Measurements from ENCODE around the gene LTB4R2.

Gene LTB4R2, protein sequence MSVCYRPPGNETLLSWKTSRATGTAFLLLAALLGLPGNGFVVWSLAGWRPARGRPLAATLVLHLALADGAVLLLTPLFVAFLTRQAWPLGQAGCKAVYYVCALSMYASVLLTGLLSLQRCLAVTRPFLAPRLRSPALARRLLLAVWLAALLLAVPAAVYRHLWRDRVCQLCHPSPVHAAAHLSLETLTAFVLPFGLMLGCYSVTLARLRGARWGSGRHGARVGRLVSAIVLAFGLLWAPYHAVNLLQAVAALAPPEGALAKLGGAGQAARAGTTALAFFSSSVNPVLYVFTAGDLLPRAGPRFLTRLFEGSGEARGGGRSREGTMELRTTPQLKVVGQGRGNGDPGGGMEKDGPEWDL

DNA sequence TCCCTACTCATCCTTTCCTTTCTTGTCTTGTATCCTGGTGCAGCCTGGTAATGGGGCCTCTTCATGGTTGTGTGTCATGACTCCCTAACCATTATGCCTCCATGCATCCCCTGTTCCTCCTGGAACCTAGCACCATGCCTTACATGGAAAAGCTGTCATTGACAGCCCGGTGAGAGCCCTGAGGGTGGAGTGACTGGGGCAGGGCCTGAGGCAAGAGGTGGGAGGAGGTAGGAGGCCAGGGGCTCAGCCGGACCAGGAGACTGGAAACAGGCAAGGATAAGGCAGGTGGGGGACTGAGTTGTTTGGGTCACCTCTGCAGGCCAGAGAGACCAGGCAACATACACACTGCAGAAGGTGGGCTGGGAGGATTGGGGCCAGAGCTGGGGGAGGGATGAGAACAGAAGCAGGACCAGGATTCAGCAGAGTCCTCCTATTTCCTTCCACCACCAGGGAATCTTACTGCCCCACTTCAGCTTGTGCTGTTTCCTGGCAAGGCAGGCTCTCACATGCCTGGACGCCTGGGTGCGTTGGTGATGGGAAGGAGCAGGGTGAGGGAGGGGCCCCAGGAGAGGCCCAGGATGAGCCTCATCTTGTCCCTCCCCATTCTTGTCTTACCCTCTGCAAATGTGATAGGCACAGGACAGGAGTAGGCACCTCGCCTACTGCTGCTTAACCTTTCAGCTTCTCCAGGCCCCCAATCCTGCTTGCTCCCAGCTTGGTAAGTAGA lies at the start of gene LTB4R2:
Gene LTB4R2 (plus strand): TSS at position 603 of the 727 bp plus-strand sequence. CDS start 525 bp downstream, outside the sequence.
- H3K4me3 ChIP-seq (ENCODE audit: low read depth in 1 of 5, low read length in 5 of 5), result peak within 1 kb of the TSS; percentile 54 to 71 (median 67)
- peak within 1 kb of the TSS; percentile 74 for H3K27ac ChIP-seq (ENCODE audit: low read depth, low read length)
- peak within 1 kb of the TSS in 4 of 5 donors; percentile 45 to 79 (median 62) for H3K9ac ChIP-seq (ENCODE audit: low read length in 5 of 5)
- peaks cover 17 to 70% (median 59%) of the 10 kb centered on the region in 5 donors for H3K4me1 ChIP-seq (ENCODE audit: control insufficient read depth in 5 of 5, insufficient read depth in 5 of 5, low read length in 5 of 5)
- peaks cover 5 to 31% (median 30%) of the 10 kb centered on the region in 5 donors for H3K36me3 ChIP-seq (ENCODE audit: control insufficient read depth in 5 of 5, insufficient read depth in 5 of 5, low read length in 5 of 5)
- no peaks in the 10 kb centered on the region for H3K9me3 ChIP-seq (ENCODE audit: control insufficient read depth in 5 of 5, low read length in 5 of 5)
- H3K27me3 ChIP-seq (ENCODE audit: control insufficient read depth in 5 of 5, insufficient read depth in 4 of 5, low read length in 5 of 5), result no peaks in the 10 kb centered on the region

DNA sequence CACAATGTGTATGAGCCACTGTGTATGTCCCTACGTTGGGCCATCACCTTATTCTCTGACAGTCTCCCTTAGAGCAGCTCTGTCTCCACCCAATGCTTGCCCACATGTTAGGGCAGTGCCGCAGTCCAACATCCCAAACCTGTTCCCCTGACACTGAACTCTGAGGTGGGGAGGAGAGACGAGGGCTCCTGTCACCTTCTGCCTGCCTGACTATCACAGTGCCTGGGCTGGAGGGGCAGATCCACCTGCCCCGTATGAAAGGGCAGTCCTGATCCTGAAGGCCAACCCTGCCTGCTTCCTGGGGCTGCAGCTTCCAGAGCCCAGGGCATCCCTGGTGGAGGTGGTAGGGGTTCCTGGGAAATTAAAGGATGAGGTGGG lies 49.2 kb upstream of the LTB4R2 start:
- no peaks in the 10 kb centered on the region for H3K9me3 ChIP-seq (ENCODE audit: control insufficient read depth in 5 of 5, low read length in 5 of 5)
- H3K27me3 ChIP-seq (ENCODE audit: control insufficient read depth in 5 of 5, insufficient read depth in 4 of 5, low read length in 5 of 5), result no peaks in the 10 kb centered on the region
- H3K4me3 ChIP-seq (ENCODE audit: low read depth in 1 of 5, low read length in 5 of 5), result no peak overlapping the region
- H3K36me3 ChIP-seq (ENCODE audit: control insufficient read depth in 5 of 5, insufficient read depth in 5 of 5, low read length in 5 of 5), result peaks cover 0 to 17% (median 9%) of the 10 kb centered on the region in 5 donors
- no peak overlapping the region for H3K9ac ChIP-seq (ENCODE audit: low read length in 5 of 5)
- H3K27ac ChIP-seq (ENCODE audit: low read depth, low read length), result no peak overlapping the region
- H3K4me1 ChIP-seq (ENCODE audit: control insufficient read depth in 5 of 5, insufficient read depth in 5 of 5, low read length in 5 of 5), result peaks cover 0 to 33% (median 25%) of the 10 kb centered on the region in 5 donors

DNA sequence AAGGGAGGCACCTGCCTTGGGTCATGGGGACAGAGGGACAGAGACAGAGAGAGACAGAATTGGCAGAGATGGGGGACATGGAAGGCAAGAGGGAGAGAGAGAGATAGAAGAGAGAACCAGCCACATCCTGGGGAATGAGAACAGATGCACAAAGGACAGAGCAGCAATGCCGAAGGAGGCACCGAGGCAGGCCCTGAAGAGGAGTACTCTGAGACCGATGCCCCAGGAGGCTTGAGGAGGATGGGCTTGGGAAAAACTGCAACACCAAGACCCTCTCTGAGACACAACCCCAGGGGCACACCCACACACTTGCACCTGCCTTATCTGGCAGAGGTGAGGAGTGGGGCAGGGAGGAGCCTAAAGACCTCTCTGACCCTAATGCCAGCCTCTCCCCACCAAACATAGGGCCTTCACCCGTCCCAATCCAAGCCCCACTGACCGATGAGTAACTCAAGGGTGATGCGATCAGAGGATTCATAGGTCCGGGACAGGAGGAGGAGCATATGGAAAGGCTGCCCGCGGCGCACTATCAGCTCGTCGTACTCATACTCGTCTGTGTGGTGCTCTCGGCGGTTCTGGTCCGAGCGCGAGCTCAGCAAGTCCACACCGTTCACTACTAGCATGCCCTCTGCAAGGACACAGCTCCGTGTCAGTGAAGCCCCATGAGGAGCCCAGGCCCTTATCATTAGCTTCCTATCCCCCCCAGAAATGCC lies 48.5 kb upstream of the LTB4R2 start:
- Histone ChIP-seq H3K36me3 (ENCODE audit: control insufficient read depth in 5 of 5, insufficient read depth in 5 of 5, low read length in 5 of 5) (peaks cover 0 to 23% (median 16%) of the 10 kb centered on the region in 5 donors), H3K4me1 (ENCODE audit: control insufficient read depth in 5 of 5, insufficient read depth in 5 of 5, low read length in 5 of 5) (peaks cover 0 to 26% (median 19%) of the 10 kb centered on the region in 5 donors), H3K27ac (ENCODE audit: low read depth, low read length) (no peak overlapping the region), H3K9me3 (ENCODE audit: control insufficient read depth in 5 of 5, low read length in 5 of 5) (no peaks in the 10 kb centered on the region), H3K9ac (ENCODE audit: low read length in 5 of 5) (no peak overlapping the region), H3K27me3 (ENCODE audit: control insufficient read depth in 5 of 5, insufficient read depth in 4 of 5, low read length in 5 of 5) (no peaks in the 10 kb centered on the region), H3K4me3 (ENCODE audit: low read depth in 1 of 5, low read length in 5 of 5) (no peak overlapping the region)

DNA sequence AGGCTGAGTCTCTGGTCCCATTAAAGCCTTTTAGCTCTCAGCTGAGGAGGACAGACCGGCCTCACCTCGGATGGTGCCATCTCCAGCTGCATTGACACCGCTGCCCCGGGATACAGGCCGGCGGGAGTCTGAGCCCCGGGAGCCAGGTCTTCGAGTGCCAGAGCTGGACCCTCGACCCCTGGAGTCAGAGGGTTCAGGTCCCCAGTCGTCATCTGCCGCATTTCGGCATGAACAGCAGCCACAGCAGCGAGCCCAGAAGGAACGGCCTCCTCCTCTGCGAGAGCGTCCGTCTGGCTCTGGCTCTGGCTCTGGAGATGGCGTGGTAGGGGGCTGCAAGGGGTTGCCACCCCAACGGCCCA lies 48.0 kb upstream of the LTB4R2 start:
- no peak overlapping the region for H3K27ac ChIP-seq (ENCODE audit: low read depth, low read length)
- H3K4me1 ChIP-seq (ENCODE audit: control insufficient read depth in 5 of 5, insufficient read depth in 5 of 5, low read length in 5 of 5), result peaks cover 0 to 21% (median 13%) of the 10 kb centered on the region in 5 donors
- peaks cover 0 to 28% (median 21%) of the 10 kb centered on the region in 5 donors for H3K36me3 ChIP-seq (ENCODE audit: control insufficient read depth in 5 of 5, insufficient read depth in 5 of 5, low read length in 5 of 5)
- H3K9ac ChIP-seq (ENCODE audit: low read length in 5 of 5), result no peak overlapping the region
- no peak overlapping the region for H3K4me3 ChIP-seq (ENCODE audit: low read depth in 1 of 5, low read length in 5 of 5)
- no peaks in the 10 kb centered on the region for H3K27me3 ChIP-seq (ENCODE audit: control insufficient read depth in 5 of 5, insufficient read depth in 4 of 5, low read length in 5 of 5)
- no peaks in the 10 kb centered on the region for H3K9me3 ChIP-seq (ENCODE audit: control insufficient read depth in 5 of 5, low read length in 5 of 5)

DNA sequence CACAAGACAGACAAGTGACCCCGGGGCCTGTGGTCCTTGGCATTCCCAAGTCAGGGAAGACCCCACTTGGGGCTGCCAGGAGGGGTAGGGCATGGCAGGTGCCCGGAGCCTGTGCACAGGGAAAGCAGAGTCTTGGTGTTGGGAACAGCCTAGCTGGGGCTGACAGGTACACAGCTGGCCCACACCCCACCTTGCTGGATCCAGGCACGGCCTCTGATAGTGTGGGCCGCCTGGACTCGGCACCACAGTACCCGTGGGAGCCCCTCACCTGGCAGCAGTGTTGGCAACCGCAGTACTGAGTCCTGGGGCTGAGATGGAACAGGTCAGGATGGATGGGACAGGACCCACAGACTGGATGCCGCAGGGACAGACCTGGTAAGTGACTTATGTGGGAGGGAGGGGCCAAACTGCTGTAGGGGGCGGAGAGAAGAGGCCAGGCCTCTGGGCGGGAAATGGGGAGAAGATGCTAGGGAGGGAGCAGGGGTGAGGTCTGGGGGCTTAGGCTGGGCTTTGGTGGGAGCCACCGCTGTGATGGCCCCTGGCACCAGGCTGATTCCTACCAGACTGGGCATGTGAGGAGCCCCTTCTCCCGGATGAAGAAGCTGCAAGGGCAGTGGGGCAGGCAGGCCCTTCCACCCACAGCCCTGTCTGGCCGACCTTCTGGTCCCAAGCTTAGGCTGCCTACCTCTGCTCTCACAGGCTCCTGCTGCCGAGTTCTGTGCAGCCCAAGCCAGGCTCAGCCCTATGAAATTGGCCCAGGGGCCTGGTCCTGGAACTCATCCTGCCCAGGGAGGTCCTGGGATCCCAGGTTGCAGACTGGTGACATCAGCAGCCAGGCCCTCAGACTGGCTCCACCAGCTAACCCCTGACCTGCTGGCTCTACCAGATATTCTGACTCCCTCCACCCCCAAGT lies 46.9 kb upstream of the LTB4R2 start, which contains the start of gene TGM1:
Gene TGM1 (minus strand): TSS at position 357 of the 913 bp plus-strand sequence. CDS start 825 bp downstream, outside the sequence.
- Histone ChIP-seq H3K27me3 (ENCODE audit: control insufficient read depth in 5 of 5, insufficient read depth in 4 of 5, low read length in 5 of 5) (no peaks in the 10 kb centered on the region), H3K4me1 (ENCODE audit: control insufficient read depth in 5 of 5, insufficient read depth in 5 of 5, low read length in 5 of 5) (peaks cover 0 to 16% (median 10%) of the 10 kb centered on the region in 5 donors), H3K36me3 (ENCODE audit: control insufficient read depth in 5 of 5, insufficient read depth in 5 of 5, low read length in 5 of 5) (peaks cover 0 to 40% (median 31%) of the 10 kb centered on the region in 5 donors)

DNA sequence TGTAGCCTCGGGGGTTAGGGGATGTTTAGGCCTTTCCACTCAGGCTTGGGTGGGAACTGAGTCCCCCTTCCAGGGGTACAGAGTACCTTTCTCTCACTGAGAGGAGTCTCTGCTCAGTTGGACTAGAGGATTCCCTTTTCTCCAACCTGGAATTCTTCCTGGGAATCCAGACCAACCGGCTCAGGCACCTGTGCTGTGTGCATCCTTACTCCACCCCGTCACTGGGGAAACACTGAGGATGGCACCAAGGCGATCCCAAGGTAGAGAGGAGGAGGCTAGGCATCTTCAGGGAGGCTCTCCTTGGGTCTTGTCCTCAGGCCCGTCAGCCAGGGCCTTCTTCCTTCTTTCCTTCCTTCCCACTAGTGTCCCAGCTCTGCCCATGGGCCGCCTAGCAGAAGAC lies 46.1 kb upstream of the LTB4R2 start:
- Histone ChIP-seq H3K36me3 (ENCODE audit: control insufficient read depth in 5 of 5, insufficient read depth in 5 of 5, low read length in 5 of 5) (peaks cover 0 to 47% (median 38%) of the 10 kb centered on the region in 5 donors), H3K27me3 (ENCODE audit: control insufficient read depth in 5 of 5, insufficient read depth in 4 of 5, low read length in 5 of 5) (no peaks in the 10 kb centered on the region), H3K9ac (ENCODE audit: low read length in 5 of 5) (no peak overlapping the region), H3K9me3 (ENCODE audit: control insufficient read depth in 5 of 5, low read length in 5 of 5) (no peaks in the 10 kb centered on the region), H3K27ac (ENCODE audit: low read depth, low read length) (no peak overlapping the region), H3K4me1 (ENCODE audit: control insufficient read depth in 5 of 5, insufficient read depth in 5 of 5, low read length in 5 of 5) (peaks cover 0 to 11% (median 8%) of the 10 kb centered on the region in 5 donors), H3K4me3 (ENCODE audit: low read depth in 1 of 5, low read length in 5 of 5) (no peak overlapping the region)

More for the DNA sequence above, 46.9 kb upstream of the LTB4R2 start, which contains the start of gene TGM1:
- Histone ChIP-seq H3K9me3 (ENCODE audit: control insufficient read depth in 5 of 5, low read length in 5 of 5) (no peaks in the 10 kb centered on the region), H3K27ac (ENCODE audit: low read depth, low read length) (no peak within 1 kb of the TSS), H3K9ac (ENCODE audit: low read length in 5 of 5) (no peak within 1 kb of the TSS), H3K4me3 (ENCODE audit: low read depth in 1 of 5, low read length in 5 of 5) (no peak within 1 kb of the TSS)

DNA sequence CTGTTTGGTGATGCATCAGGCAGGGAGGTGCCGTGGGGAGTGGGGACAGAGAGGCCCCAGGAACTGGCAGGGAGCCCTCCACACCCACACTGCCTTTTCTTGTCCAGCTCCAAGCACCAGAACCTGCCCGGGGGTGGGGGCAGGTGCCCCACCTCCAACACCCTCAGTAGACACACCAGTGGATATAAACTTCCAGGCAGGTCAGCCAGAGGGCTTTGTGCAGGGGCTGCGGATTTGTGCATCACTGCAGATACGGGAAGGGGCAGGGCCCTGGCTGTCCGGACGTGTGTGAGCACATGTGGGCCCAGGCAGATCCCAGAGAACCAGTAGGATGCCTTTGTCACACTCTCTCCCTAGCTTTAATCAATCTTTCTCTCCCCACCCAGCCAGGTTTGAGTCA lies 45.6 kb upstream of the LTB4R2 start:
- Histone ChIP-seq H3K27me3 (ENCODE audit: control insufficient read depth in 5 of 5, insufficient read depth in 4 of 5, low read length in 5 of 5) (no peaks in the 10 kb centered on the region), H3K27ac (ENCODE audit: low read depth, low read length) (no peak overlapping the region)

DNA sequence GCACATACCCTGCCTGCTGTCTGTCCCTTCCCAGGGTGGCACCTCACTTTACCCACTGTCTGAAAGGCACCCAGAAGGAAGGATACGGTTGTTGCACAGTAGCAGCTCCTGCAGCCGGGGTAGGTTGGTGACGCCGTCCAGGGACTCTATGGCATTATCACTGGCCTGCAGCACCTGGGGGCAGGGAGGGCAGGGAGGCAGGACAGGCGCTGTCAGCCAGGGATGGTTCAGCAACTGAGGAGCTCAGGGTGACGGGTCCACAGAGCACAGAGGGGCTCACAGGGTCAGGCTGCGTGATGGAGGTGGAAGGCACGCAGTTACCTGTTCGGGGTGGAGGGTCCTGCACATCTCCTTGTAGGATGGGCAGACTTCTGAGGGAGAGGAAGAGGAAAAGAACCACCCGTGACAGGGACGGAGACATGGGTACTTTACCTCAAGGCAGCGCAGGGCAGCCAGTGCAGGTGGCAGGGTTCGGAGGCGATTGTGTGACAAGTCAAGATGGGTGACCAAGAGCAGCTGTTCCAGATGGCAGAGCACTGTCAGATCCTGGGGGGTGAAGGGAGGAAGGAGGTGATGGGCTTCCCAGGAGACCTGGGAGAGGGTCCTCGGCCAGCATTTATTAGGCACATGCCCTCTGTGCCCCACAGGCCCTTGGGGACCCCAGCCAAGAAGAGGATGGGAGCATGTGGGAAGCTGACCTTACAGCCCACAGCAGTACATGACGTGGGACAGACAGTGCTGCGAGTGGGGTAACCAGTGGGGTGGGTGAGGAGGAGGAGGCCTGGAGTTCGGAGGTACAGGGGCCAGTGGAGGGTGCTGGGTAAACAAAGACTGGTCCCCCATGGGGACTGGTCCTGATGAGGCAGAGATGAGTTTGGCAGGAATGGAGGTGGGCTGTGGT lies 43.3 kb upstream of the LTB4R2 start:
- Histone ChIP-seq H3K27me3 (ENCODE audit: control insufficient read depth in 5 of 5, insufficient read depth in 4 of 5, low read length in 5 of 5) (no peaks in the 10 kb centered on the region), H3K9ac (ENCODE audit: low read length in 5 of 5) (no peak overlapping the region), H3K4me1 (ENCODE audit: control insufficient read depth in 5 of 5, insufficient read depth in 5 of 5, low read length in 5 of 5) (peaks cover under 1 to 14% (median 9%) of the 10 kb centered on the region in 5 donors), H3K36me3 (ENCODE audit: control insufficient read depth in 5 of 5, insufficient read depth in 5 of 5, low read length in 5 of 5) (peaks cover 0 to 53% (median 47%) of the 10 kb centered on the region in 5 donors), H3K4me3 (ENCODE audit: low read depth in 1 of 5, low read length in 5 of 5) (no peak overlapping the region), H3K27ac (ENCODE audit: low read depth, low read length) (no peak overlapping the region), H3K9me3 (ENCODE audit: control insufficient read depth in 5 of 5, low read length in 5 of 5) (no peaks in the 10 kb centered on the region)

More for the DNA sequence above, 45.6 kb upstream of the LTB4R2 start:
- H3K9me3 ChIP-seq (ENCODE audit: control insufficient read depth in 5 of 5, low read length in 5 of 5), result no peaks in the 10 kb centered on the region
- H3K36me3 ChIP-seq (ENCODE audit: control insufficient read depth in 5 of 5, insufficient read depth in 5 of 5, low read length in 5 of 5), result peaks cover 0 to 52% (median 43%) of the 10 kb centered on the region in 5 donors
- no peak overlapping the region for H3K9ac ChIP-seq (ENCODE audit: low read length in 5 of 5)
- H3K4me3 ChIP-seq (ENCODE audit: low read depth in 1 of 5, low read length in 5 of 5), result no peak overlapping the region
- peaks cover 0 to 7% (median 4%) of the 10 kb centered on the region in 5 donors for H3K4me1 ChIP-seq (ENCODE audit: control insufficient read depth in 5 of 5, insufficient read depth in 5 of 5, low read length in 5 of 5)

Measured in subcutaneous abdominal adipose tissue (tissue), 5 donors.